ENCODE measurements around the gene COL18A1.
"Not testable (repeated sequence)": the region's sequence is repeated elsewhere in the genome, so short reads cannot be mapped to it uniquely, and the experiment has no call there.

Gene COL18A1

DNA sequence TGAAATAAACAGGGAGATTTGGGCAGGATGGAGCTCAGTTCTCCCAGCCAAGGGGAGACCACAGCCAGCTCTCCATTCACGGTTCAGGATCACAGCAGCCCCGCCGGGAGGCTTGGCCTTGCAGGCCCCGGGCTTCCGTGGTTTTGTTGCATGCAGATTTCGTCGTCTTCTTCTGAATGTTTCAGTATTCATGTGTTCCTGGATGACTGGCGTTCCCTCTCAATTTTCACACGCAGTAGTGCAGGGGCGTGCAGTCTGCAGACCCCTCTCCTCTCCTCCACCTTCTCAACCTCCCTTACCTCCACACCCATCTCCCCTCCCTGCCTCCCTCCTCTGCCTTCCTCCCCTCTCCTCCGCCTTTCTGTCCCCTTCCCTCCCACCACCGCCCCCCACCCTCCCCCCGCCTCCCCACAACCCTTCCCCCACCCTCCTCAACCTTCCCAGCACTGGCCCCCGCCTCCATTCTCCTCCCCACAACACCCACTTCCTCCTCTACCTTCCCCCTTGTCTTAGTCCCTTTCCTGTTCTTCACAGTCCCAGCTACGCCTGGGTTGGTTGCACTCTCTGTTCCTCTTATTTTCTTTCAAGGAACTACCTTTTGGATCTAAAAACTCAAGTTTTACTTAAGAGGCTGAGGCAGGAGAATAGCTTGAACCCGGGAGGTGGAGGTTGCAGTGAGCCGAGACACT lies 145.7 kb downstream of the COL18A1 start:
- peak; percentile 90 for DNase-seq

DNA sequence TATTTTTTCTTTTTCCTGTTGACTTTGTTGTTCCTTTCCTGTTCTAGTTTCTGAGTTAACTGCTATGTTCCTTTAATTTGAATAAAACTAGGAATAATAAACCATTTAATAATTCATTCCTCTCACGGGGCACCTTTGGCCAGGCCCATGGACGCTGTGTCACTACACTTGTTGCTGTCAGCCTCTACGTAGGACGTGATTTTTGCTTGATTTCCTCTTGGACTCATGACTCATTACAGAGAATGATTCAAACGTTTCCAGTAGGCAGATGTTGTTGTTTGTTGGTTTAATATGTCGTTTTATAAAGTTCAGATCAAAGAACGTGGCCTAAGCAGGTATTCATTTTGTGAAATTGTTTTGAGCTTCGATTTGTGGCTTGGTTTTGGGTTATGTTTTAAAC lies 146.4 kb downstream of the COL18A1 start:
- DNase-seq = peak; percentile 43

DNA sequence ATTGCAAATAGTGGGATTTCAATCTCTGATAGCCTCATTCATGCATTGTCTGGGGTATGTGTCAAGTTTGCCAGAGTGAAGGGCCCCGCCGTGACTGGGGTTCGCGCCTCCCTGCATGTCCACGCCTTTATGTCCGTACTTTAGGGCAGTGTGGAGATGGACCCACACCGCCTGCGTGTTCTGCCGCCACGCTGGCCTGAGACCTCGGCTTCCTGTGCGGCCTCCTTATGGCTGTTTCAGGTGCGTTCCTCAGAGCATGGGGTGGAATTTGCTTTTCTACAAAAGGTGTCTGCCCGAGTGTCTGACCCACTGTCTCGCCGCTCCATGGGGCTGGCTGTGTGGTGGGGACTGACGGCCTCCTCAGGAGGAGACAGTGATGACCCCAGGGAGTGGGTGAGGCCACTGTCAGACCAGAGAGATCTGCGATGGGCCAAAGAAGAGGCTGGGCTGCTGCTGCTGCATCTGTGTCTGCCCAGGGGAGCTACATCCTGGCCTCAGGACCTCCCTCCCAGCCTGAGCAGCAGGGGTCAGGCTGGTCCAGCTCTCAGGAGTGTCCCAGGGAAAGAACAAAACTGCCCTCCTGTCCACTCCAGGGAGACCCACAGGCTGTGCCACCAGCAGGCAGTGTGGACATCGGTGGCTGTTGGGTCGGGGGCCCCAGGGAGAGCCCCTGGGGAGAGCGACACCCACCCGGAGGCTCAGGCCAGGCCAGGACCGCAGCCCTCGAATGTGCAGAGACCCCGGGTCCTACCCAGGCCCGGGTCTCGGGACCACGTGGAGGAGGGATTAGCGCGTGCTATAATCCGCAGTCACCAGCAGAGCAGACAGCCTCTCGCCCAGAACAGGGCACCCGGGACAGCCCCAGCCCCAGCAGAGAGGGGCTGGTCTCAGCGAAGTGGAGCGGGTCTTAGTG lies 147.1 kb downstream of the COL18A1 start:
- DNase-seq = no peak

DNA sequence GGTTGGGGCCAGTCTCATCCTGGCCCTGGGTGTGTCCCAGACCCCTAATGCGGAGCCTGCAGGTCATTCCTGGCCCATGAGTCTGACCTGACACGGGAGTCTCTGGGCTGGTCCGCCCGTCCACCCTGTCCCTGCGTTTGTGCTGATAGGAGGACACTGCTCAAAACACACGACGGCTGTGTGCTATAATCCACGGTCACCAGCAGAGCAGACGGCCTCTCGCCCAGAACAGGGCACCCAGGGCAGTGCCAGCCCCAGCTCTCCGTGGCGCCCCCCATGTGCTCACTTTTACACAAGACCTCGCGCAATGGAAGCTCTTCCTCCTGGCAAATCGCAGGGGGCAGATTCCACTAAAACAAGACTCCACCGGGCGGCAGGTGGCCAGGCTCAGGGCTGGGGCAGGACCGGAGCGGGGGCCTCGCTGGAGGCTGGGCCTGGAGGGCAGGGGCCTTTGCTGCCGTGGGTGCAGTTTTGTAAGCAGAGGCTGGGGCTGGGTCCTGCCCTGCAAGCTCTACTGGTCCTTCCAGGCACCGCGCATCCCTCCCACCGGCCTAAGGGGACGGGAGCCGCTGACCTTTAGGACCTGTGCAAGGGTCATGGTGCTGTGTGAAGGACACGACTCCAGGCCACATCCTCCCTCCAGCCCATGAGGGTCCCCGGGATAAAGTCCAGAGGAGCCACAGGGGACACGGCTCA lies 147.9 kb downstream of the COL18A1 start:
- DNase-seq = no peak

DNA sequence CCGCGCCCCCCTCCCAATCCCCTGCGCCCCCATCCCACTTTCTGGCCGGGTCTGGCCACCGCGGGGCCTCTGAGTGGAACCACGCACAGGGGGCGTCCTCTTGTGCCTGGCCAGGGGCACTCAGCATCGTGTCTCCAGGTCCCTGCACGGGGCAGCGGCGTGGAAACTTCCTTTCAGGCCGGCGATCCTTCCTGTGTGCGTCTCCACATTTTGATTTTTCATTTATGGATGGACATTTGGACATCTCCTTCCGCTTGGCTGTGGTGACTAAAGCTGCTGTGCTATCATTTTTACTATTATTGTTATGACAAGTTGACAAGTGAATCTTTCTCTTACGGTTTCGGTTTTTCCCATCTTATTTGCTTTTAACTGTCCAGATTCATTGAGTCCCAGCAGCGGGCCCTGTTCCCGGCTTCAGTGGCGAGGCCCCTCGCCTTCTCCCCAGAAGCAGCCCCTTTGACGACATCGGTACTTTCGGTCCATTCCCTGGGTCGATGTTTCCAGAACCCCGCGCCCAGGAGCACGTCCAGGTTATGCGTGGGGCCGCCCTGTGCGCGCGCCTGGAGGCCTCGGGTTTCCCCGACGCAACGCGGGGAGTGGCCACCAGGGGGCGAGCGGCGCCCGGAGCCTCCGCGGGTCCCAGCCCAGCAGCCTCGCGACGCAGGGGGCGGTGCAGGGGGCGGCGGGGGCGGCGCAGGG lies 149.7 kb downstream of the COL18A1 start:
- peak; percentile 60 for DNase-seq

DNA sequence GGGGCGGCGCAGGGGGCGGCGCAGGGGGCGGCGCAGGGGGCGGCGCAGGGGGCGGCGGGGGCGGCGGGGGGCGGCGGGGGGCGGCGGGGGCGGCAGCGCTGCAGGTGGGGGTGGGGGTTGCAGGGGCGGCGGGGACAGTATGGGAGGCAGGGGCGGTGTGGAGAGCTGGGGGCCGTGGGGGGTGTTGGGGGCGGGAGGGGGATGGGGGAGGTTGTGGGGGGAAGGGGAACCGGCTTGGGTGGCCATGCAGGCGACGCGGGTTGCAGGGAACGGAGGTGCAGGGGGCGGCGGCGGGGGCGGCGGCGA lies 150.2 kb downstream of the COL18A1 start:
- no peak for DNase-seq

DNA sequence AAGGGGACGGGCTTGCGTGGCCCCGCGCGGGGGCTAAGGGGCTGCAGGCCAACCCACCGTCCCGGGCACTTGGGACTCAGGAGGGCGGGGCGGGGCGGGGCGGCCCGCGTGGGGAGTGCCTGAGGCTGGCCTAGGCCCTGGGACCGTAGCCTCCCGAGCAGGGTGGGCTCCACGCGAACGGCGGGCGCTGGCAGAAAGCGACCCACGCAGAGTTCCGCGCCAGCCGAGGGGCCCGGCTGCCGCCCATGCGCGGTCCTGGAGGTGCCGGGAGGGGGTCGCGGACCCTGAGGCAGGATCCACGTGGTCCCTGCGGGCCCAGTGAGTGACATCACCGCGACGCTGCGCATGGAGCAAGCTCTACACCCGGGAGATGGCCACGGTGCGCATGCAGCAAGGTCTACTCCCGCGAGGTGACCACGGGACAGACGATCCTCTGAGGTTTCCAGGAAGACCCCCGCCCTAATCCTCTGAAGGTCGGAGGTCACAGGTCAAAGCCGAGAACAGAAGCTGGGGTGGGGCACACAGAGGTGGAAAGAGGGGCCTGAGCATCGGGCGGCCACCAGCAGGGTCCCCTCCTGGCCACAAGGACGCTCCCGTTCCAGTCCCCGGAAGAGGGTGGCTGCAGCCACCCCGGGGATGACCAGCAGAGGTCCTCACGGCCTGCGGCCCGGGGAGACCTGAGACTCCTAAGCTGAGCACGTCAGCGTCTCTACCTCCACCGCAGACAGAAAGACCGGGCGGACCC lies 150.8 kb downstream of the COL18A1 start:
- no peak for DNase-seq

DNA sequence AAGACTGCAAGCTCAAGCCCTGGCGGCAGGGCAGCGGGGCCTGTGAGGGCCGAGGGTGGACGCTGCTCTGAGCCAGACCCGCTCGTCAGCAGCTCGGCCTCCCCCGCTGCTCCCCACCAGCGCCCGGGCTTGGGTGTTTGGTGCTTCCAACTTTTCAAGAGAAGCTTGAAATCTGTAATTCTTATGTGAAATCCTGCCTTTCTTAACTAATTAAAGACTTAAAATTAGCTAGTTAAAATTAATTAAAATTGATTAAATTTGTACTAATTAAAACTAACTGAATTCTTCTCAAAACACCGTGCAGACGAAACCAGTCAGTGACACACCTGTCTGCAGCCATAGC lies 151.3 kb downstream of the COL18A1 start:
- no peak for DNase-seq

DNA sequence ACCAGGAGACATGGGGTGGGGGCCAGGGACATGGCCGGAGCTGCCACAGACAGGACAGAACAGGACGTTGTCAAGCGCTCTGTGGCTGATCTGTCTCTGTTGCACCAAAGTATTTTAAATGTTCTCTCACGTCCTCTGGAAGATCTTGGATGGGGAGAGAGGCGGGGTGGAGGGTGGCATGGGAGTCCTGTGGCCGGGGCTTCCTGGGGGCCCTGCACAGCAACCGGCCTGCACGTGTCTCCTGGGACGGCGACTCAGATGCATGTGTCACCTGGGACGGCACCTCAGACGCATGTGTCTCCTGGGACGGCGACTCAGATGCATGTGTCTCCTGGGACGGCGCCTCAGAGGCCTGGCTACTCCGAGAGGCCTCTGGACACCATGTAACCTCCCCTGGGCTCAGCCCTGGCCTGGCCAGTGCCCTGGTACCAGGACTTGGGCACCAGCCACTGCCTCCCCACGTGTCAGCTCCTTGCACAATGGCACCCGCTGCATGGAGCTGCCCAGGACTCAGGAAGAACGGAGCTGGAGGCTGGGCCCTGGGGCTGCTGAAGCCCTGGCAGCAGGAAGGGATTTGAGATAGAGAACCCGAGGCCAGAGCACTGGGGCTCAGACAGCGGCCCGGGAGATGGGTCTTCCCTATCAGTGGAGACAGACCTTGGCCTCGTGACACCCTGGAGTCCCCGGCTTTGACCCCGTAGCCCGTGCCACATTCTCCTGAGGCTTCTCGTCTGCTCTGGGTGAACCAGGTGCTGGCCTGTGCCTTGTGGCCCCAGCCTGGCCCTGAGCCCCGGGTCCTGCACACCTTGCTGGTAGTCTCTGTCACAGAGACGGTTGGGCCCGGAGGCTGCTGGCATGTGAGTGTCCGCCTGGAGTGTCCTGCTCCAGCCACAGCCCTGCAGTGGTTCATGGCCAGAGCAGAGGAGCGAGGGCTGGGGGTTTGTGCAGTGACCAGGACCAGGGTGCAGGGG lies 152.0 kb downstream of the COL18A1 start:
- DNase-seq = no peak

DNA sequence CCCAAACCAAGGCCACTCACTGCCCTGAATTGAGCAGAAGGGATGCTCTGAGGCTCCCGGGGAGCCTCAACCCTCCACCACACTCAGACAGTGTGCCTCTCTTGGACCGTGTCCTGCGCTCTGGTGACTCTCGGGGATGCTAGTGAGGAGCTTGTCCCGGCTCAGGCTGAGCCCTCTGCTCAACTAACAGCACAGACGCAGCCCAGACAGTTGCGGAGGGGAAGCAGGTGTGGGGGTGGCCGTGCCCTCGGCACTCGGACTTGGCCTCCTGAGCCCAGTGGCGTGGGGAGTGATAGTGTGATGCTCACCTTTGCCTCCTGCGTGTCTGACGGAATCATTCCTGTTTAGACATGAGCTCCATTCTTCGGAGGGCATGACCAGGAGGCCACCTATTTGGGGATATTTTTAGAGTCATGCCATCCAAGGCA lies 152.7 kb downstream of the COL18A1 start:
- no peak for DNase-seq

DNA sequence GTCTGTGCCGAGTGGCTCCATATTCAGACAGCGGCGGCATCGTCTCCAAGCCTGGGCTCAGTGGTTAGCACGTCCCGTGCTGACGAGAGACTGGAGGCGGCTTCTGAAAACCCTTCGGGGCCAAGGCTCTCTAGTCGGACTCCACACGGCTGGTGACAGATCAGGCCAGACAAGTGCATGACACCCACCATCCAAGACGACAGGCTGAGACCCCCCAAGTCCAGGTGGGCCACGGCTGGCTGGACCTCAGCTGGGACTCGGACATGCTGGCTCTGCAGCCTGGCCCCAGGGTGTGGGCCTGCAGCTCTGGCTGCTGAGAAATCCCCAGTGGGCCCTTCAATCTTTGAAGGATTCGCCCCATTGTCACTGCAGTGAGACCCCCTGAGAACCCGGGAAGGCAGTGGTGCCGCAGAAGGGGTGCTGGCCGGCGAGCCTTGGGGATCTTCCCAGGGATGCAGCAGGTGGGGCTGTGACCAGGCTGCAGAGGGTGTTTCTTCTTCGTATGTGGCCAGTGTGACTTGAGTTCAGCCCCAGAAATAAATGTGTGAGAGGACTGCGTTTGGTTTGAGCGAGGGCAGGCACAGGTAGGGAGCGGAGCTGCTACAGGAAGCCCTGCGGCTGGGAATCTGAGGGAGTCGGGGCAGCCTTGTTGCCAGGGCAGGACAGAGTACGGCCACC lies 153.2 kb downstream of the COL18A1 start:
- no peak for DNase-seq

DNA sequence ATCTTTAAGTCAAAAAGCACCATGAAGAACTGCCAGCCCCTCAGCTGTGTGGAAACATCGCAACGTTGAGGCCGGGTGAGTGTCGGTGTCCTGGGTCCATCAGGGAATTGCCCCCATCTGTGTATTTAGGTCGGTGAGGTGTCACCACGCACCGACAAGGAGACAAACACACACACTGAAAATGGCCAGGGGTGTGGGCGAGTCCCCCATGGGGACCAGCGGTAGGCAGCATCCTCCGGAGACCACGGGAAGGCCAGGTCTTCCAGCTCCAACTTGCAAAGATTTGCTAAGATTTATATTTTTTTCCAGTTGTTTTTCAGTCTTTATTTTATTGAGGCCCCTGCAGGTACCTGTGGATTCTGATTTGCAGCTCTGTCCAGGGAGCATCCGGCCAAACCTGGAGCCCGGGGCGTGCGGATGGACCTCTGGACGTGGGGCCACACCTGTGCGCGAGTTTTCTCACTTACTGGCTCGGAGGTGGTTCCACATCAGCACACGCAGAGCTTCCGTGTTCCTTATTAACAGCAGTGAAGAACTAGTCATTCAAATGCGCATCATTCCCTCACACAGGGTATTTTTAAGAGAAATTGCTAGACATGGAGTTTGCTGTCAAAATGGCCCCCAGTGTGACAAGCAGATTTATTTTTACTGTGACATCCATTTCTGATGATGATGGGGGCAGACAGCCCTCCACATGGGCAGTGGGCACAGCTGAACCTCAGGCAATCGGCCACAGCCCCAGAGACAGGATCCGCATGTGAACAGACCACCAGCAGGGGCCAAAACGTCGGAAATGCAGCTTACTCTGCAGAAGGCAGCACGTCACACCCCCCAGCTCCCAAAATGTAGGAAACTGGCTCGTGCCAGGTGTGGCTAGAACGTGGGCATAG lies 154.5 kb downstream of the COL18A1 start:
- no peak for DNase-seq

DNA sequence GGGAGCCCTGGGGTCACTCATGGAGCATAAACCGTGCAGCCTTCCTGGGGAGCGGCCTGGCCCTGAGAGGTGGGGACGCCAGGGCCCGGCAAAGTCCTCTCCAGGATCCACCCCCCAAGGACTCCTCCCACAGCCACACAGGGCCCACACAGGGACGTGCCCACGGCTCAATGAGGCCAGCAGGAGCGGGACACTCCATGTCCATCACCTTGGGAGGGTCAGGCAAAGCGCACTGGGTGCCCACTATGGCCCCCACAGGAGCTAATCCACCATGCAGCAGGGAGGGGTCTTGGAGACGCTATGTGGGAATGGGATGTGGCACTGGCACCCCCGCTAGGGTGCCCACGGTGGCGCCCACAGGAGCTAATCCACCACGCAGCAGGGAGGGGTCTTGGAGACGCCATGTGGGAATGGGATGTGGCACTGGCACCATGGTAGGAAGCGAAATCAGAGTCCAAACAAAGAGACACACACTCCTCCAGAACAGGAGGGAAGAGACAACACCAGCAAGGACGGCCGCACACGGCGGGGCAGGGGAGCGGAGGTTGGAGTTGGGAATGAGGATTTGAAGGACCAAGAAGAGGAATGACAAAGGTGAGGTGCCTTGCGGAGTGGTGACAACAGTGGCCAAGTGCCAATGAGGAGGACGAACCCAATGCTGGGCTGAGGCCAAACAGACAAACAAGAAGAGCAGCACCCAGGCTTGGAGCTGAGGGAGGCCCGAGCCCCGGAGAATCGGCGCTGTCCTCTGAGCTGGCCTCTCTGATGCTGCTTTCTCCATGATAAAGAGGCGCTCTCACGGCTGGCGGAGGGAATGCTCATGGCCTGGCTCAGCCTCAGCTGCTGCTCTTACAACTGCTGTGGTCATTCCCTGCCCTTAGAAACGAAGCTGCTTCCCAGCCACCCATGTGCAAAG lies 155.4 kb downstream of the COL18A1 start:
- no peak for DNase-seq

DNA sequence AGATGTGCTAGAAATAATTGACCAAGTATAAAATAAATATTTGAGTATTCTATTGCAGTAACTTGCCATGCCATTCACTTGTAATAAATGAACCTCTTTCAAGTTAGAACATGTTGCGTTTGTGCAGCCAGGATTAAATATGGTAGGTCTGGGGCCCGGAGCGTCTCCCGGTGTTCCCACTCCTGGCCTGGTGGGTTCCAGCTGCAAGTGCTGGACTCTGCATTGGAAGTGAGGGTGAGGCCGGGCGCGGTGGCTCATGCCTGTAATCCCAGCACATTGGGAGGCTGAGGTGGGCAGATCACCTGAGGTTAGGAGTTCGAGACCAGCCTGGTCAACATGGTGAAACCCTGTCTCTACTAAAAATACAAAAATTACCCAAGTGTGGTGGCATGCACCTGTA lies 156.3 kb downstream of the COL18A1 start:
- DNase-seq = not testable (repeated sequence)

DNA sequence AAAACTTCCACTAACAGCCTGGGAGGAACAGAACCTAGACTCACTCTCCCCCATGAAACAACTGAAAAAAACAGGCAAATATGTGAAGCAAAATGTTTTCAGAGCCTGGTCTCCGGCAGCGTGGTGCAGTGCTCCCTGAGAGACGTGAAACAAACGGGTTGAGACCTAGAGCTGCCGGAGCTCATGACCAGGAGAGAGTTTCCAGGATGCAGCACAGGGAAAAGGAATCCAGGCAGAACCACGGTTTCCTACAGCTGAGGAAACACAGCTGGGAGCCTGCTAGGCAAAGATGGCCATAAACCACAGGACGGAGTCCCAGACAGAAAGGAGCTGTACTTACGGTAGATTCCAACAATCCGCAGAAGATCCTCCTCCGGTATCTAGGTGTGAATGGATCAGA lies 157.4 kb downstream of the COL18A1 start:
- no peak for DNase-seq

DNA sequence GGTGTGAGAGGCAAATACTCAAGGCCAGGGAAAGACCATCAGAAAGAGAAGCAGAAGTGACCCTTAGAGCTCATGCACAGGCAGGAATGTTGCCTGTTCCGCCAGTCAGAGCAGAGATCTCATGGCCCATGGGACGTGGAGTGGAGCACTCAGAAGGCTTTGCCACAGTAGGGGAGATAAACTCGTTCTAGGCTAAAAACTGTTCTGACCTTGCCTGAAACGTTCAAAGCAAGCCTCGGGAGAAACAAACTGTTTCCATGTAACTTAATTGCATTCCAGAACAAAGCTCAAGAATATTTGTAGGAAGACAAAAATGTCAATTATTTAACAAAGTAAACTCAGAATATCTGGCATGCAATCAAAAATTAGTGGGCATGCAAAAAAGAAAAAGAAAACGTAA lies 158.0 kb downstream of the COL18A1 start:
- no peak for DNase-seq

Data from GDM1 (cell line).